K562 (cell line): Measurements from ENCODE around the gene LUZP1. TPM values are rescaled to one million over a fixed set of nuclear protein-coding genes. Genes with fewer than 3 reads are reported as not detected.
A peak's percentile ranks its signal among the peaks of the same experiment; 100 is the strongest.

Experiments
- ATAC-seq: fragments of 200-7000 bp; cut with Tn5 transposase; 3 replicates; pipeline ENCODE4 v1.9.1; 2020; ENCODE audit warnings: moderate library complexity
- BruUV-seq: library from RNA; stranded (reverse); fragments of 400-500 nt; replicated peaks from 2 replicates; lab custom pipeline; 2021; lab: Mats Ljungman, UMichigan
- CTCF ChIA-PET: fragments of 300-600 bp; formaldehyde crosslinking; extraction: SDS; loops from one replicate; lab custom pipeline; 2021; ENCODE audit warnings: low intra/inter-chr PET ratio; lab: Yijun Ruan, JAX
- POLR2A ChIA-PET: fragments of 300-600, 350-650 bp; sonication (Branson Sonifier 250); formaldehyde crosslinking; extraction: SDS; loops from one replicate; lab custom pipeline; 2021; ENCODE audit warnings: antibody characterized with exemption, inconsistent platforms; lab: Yijun Ruan, JAX
- DNase-seq, 4 experiments: peaks; one replicate each; pipeline versions ENCODE4 v3.0.0 to v3.0.0-alpha.2; 2011 to 2018; ENCODE audit warnings: low spot score in 3 of 4, mixed read lengths in 3 of 4; ENCODE audit errors: extremely low read depth in 1 of 4
- FAIRE-seq: peaks from 2 replicates; lab custom pipeline; 2011; peaks lifted over from hg19 to GRCh38; lab: Jason Lieb, UNC
- H2AFZ ChIP-seq: 2 replicates; pipeline ENCODE4 v1.6.0; 2011; ENCODE audit warnings: low read depth, low read length, control low read depth, inconsistent platforms
- H3K27ac ChIP-seq: fragments of 200-600 bp; 3 replicates; pipeline ENCODE4 v1.8.0; 2011; ENCODE audit warnings: low read depth, mild to moderate bottlenecking, control low read depth, inconsistent platforms, low read length, moderate library complexity, mixed read lengths; ENCODE audit errors: extremely low read depth
- H3K27me3 ChIP-seq, 2 experiments: fragments of 300-600 bp in 1 of 2; 2 replicates in 1 of 2; 3 replicates in 1 of 2; pipeline versions ENCODE4 v1.6.0 to v1.8.0; 2011; ENCODE audit warnings: inconsistent platforms in 2 of 2, low read length in 2 of 2, mild to moderate bottlenecking in 1 of 2, mixed read lengths in 1 of 2, moderate library complexity in 1 of 2; ENCODE audit not compliant: control insufficient read depth in 2 of 2, insufficient read depth in 2 of 2
- H3K36me3 ChIP-seq: fragments of 300-600 bp; 3 replicates; pipeline ENCODE4 v1.8.0; 2011; ENCODE audit warnings: mild to moderate bottlenecking, low read length, inconsistent platforms; ENCODE audit not compliant: control insufficient read depth, insufficient read depth
- H3K4me1 ChIP-seq, 2 experiments: fragments of 200-600 bp in 1 of 2; replicated peaks in 1 of 2; 2 replicates in 1 of 2; 3 replicates in 1 of 2; pipeline versions ENCODE4 v1.5.1 to v1.8.0; 2011; ENCODE audit warnings: inconsistent platforms in 2 of 2, low read length in 2 of 2, mild to moderate bottlenecking in 1 of 2, mixed read lengths in 1 of 2, moderate library complexity in 1 of 2; ENCODE audit not compliant: control insufficient read depth in 2 of 2, insufficient read depth in 2 of 2
- H3K4me2 ChIP-seq: 2 replicates; pipeline ENCODE4 v1.6.1; 2011; ENCODE audit warnings: low read length, control low read depth, inconsistent platforms, mixed read lengths; ENCODE audit not compliant: insufficient read depth
- H3K4me3 ChIP-seq: fragments of 200-600 bp; sonication (generic), shearing (Covaris generic); 2 replicates; pipeline ENCODE4 v1.5.1; 2016; ENCODE audit warnings: control low read depth, inconsistent platforms
- H3K79me2 ChIP-seq: fragments of 200-600 bp; 3 replicates; pipeline ENCODE4 v1.8.0; 2011; ENCODE audit warnings: low read length, inconsistent platforms; ENCODE audit not compliant: control insufficient read depth, insufficient read depth
- H3K9ac ChIP-seq, 2 experiments: 2 replicates each; pipeline versions ENCODE4 v1.6.0 to v1.6.1; 2011; ENCODE audit warnings: low read depth in 2 of 2, low read length in 2 of 2, control low read depth in 1 of 2, inconsistent platforms in 1 of 2, mild to moderate bottlenecking in 1 of 2, mixed read lengths in 1 of 2; ENCODE audit not compliant: insufficient read depth in 1 of 2
- H3K9me1 ChIP-seq: one replicate; pipeline ENCODE4 v1.6.0; 2011; ENCODE audit warnings: inconsistent platforms, mild to moderate bottlenecking, low read length, moderate library complexity; ENCODE audit not compliant: control insufficient read depth, insufficient read depth
- H3K9me3 ChIP-seq: replicated peaks from 2 replicates; pipeline ENCODE4 v1.5.1; 2011; ENCODE audit warnings: low read depth, low read length, inconsistent platforms; ENCODE audit not compliant: control insufficient read depth, insufficient read depth
- H4K20me1 ChIP-seq: replicated peaks from 2 replicates; pipeline ENCODE4 v1.6.1; 2011; ENCODE audit warnings: low read length, inconsistent platforms, mixed read lengths; ENCODE audit not compliant: control insufficient read depth, insufficient read depth
- ARID4B ChIP-seq: sonication (generic); formaldehyde crosslinking; IDR thresholded peaks from 2 replicates; pipeline ENCODE4 v1.8.0; 2022; ENCODE audit warnings: mild to moderate bottlenecking, missing genetic modification reagents
- CGGBP1 ChIP-seq: fragments of 250-450 bp; sonication (Bioruptor Pico); IDR thresholded peaks from 2 replicates; pipeline ENCODE4 v1.9.0; 2021; ENCODE audit warnings: mild to moderate bottlenecking
- HDAC1 ChIP-seq, 2 experiments: fragments of 450-650 bp; IDR thresholded peaks; 2 replicates each; pipeline ENCODE4 v1.6.1; 2016 to 2017; ENCODE audit warnings: inconsistent platforms in 1 of 2, mild to moderate bottlenecking in 1 of 2, moderate library complexity in 1 of 2
- NFIC ChIP-seq: fragments of 450-650 bp; IDR thresholded peaks from 2 replicates; pipeline ENCODE4 v1.6.1; 2017; ENCODE audit warnings: mild to moderate bottlenecking, inconsistent platforms
- NKRF ChIP-seq: fragments of 450-650 bp; IDR thresholded peaks from 2 replicates; pipeline ENCODE4 v1.6.1; 2016; ENCODE audit warnings: borderline replicate concordance
- PTBP1 ChIP-seq: fragments of 200-400 bp; formaldehyde crosslinking; IDR thresholded peaks from 2 replicates; pipeline ENCODE4 v1.6.1; 2017; ENCODE audit warnings: low read depth, low read length
- ZNF398 ChIP-seq: fragments of 250-450 bp; sonication (Bioruptor Pico); IDR thresholded peaks from 2 replicates; pipeline ENCODE4 v1.8.0; 2021; ENCODE audit warnings: moderate library complexity, mild to moderate bottlenecking, inconsistent platforms
- ZZZ3 ChIP-seq: fragments of 450-650 bp; IDR thresholded peaks from 2 replicates; pipeline ENCODE4 v1.6.1; 2016; ENCODE audit warnings: antibody characterized with exemption, mild to moderate bottlenecking, moderate library complexity
- WGBS: fragments of 100-300 bp; shearing (Covaris generic); methylation state at CpG from one replicate; pipeline ENCODE4 v1.1.6; 2016; ENCODE audit warnings: low coverage, mixed read lengths; ENCODE audit not compliant: insufficient coverage; ENCODE audit errors: missing lambda C conversion rate; 5-methylcytosine and 5-hydroxymethylcytosine counted together
- in situ Hi-C: fragments of 300-500 bp; cut with MboI; formaldehyde crosslinking; loops from 4 replicates; pipeline ENCODE4 v1.15.0; 2018; ENCODE audit warnings: inconsistent platforms, mixed read lengths
- intact Hi-C: fragments of 100-400 bp; cut with micrococcal nuclease; formaldehyde crosslinking; loops from 2 replicates; pipeline ENCODE4 v1.14.2; 2022
- polyA plus RNA-seq, 8 experiments: library from polyadenylated mRNA; depleted of rRNA in 4 of 8; stranded (reverse) in 5 of 8; unstranded in 3 of 8; fragments of >200 nt; fragmentation: Nextera tagmentation in 2 of 8; fragmentation: Illumina TruSeq in 1 of 8; extraction: Ambion mirVana in 2 of 8; extraction: Trizol in 1 of 8; gene quantifications; 2 replicates each; pipeline versions ENCODE4 v1.2.1 to v1.2.3, GENCODE V29; 2011 to 2014; ENCODE audit warnings: inconsistent platforms in 1 of 8, missing spikeins in 1 of 8
- total RNA-seq, 7 experiments: library from RNA; depleted of rRNA in 6 of 7; stranded (reverse); fragments of >200 nt in 6 of 7; fragmentation: Illumina TruSeq in 2 of 7; extraction: Trizol in 2 of 7; gene quantifications; 2 replicates each; pipeline versions ENCODE4 v1.2.1 to v1.2.3, GENCODE V29; 2011 to 2021; ENCODE audit warnings: low replicate concordance in 1 of 7
- TF ChIP-seq, protein P1 (sequence below): IDR thresholded peaks from 2 replicates; pipeline ENCODE4 v1.6.1; 2011; ENCODE audit not compliant: insufficient read length; ENCODE audit errors: extremely low read depth

Gene LUZP1
- total and polyA plus RNA-seq, 9 of the 15 experiments (the other 6 are each of a cell fraction or from before 2014, with no cell fraction given), result 6.5 to 19.1 (median 12.4) TPM

GRCh38 chr1:23188434-23188884, 19.8 kb upstream of the LUZP1 start:
- POLR2A ChIA-PET, result no interaction called here
- FAIRE-seq (no peak), DNase-seq (no peak), ATAC-seq (no peak)
- no TSS peak for BruUV-seq
- intact Hi-C loops, result no loop called here
- Histone ChIP-seq H3K4me1 (peaks cover 0 to 3% of the 10 kb centered on the region in 2 experiments; a peak in 2 of 5 replicates), H3K27me3 (peaks cover 19 to 28% of the 10 kb centered on the region in 2 experiments), H3K9me3 (no peaks in the 10 kb centered on the region), H3K4me3 (no peak overlapping the region), H3K9ac (peak overlapping the region in 1 of 2 experiments; percentile 53; a peak in 1 of 4 replicates), H3K79me2 (no peaks in the 10 kb centered on the region), H3K36me3 (no peaks in the 10 kb centered on the region), H3K9me1 (no peaks in the 10 kb centered on the region), H3K27ac (no peak overlapping the region), H3K4me2 (no peak overlapping the region), H2AFZ (no peak overlapping the region), H4K20me1 (peaks cover 4% of the 10 kb centered on the region; the same call in 1 of the 2 replicates)
- CTCF ChIA-PET, result no interaction called here
- TF ChIP-seq NFIC, result peak; percentile 79
- TF ChIP-seq, protein P1, sequence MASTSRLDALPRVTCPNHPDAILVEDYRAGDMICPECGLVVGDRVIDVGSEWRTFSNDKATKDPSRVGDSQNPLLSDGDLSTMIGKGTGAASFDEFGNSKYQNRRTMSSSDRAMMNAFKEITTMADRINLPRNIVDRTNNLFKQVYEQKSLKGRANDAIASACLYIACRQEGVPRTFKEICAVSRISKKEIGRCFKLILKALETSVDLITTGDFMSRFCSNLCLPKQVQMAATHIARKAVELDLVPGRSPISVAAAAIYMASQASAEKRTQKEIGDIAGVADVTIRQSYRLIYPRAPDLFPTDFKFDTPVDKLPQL, result no peak
- TF ChIP-seq PTBP1, result no peak
- TF ChIP-seq NKRF, result no peak
- TF ChIP-seq ZZZ3, result no peak
- TF ChIP-seq ZNF398 (CRISPR knock-in tag), result no peak
- TF ChIP-seq HDAC1 (IDR thresholded peaks at IDR 0.05), result no peak
- peak; percentile 34; the same call in 1 of the 2 replicates for TF ChIP-seq ARID4B (CRISPR knock-in tag)
- no peak for TF ChIP-seq CGGBP1 (CRISPR knock-in tag)
- in situ Hi-C loops, result loop anchor here (5.0 kb wide), 2 partner anchors 91 to 211 kb away; no protein-coding TSS in a partner anchor
- WGBS, result 13% methylated on average over 6 of the region's 6 CpGs
